HG02678 (cell line): ENCODE measurements around the gene NUDT22.

Experiments used
- ATAC-seq: cut with Tn5 transposase; IDR thresholded peaks from one replicate; pipeline ENCODE4 v1.9.1; 2021; ENCODE audit warnings: mild to moderate bottlenecking, moderate library complexity; ENCODE audit not compliant: unreplicated experiment

Gene NUDT22

DNA sequence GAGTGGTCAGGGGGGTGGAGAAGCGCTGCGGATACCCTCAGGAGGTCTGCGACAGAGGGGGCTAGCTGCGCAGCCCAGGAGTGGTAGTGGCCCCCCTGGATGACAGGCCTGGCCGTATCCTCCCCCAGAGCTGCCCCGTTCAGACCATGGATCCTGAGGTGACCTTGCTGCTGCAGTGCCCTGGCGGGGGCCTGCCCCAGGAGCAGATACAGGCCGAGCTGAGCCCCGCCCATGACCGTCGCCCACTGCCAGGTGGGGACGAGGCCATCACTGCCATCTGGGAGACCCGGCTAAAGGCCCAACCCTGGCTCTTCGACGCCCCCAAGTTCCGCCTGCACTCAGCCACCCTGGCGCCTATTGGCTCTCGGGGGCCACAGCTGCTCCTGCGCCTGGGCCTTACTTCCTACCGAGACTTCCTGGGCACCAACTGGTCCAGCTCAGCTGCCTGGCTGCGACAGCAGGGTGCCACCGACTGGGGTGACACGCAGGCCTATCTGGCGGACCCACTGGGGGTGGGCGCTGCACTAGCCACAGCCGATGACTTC lies 505 bp downstream of the NUDT22 start:
- peak; percentile 31 for ATAC-seq

GRCh38 chr11:64227405-64227956 lies 1.4 kb downstream of the NUDT22 start:
- no peak for ATAC-seq

DNA sequence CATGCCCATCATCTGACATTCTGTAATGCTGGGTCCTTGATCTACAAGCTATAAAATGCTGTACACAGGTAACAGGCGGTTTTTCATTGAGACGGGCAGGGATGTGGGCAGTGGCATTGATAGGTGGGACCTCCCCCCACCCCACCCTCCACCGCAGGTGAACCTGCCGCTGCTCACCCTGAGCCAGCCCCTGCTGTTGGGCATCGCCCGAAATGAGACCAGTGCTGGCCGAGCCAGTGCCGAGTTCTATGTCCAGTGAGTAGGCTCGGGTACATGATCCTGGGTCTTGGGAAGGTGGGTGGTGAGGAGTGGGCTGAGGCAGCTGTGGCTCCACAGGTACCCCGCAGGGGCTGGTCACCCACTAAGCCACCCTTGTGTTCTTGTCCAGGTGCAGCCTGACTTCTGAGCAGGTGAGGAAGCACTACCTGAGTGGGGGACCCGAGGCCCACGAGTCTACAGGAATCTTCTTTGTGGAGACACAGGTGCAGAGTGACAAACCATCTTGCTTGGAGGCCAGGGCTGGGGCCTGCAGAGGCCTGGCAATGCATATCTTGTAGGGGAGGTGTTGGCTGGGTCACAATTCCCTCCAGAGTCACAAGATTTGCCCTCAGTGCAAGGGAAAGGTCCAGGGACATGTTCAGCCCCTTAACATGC lies 3.1 kb downstream of the NUDT22 start:
- ATAC-seq, result no peak

DNA sequence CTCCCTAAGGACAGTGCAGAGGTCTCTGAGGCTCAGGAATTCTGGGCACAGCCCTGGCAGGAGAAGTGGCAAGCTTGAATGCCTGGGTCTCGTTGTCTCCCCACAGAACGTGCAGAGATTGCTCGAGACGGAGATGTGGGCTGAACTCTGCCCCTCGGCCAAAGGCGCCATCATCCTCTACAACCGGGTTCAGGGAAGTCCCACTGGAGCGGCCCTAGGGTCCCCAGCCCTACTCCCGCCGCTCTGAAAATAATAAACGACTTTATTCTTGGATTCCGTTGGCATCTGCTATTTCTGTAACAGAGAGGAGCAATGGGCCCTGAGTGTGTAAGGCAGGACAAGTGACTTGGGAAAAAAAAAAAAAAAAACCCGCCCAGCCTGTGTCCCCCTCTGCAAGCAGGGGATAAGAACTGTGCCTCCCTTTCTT lies 3.7 kb downstream of the NUDT22 start:
- ATAC-seq, result no peak

DNA sequence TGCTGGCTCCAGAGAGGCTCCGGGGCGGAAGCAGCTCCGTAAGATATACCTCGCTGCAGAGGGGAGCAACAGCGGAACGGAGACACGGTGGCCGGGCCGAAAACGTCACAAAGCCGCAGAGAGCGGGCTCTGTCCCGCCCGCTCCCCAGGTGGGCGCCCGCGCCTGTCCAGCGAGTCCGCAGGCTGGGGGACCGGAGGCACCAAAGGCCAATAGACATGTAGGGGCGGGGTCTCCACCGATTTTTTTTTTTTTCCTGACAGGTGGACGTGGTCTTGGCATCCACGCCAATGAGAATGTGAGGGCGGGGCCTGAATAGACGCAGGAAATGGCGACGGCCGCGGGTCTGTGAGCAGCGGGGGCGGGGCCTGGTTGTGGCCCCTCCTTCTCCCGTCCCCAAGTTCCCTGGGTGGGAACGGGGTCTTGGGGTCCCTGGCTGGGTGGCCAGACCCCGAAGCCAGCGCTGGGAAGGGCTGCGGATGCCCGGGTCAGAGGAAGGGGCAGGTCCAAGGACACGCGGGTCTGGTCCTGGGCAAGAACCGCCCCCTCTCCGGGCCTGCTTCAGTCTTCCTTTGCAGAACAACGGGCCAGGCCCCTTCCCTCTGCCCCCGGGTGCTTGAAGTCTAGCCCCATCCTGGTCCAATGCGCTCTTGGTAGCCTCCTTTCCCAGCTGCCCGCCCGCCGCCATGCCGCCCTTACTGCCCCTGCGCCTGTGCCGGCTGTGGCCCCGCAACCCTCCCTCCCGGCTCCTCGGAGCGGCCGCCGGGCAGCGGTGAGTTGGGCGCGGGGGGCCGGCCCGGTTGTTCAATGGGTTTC lies 4.3 kb downstream of the NUDT22 start, which contains the start of gene DNAJC4:
DNAJC4 (plus strand) TSS at position 378 of the 814 bp plus-strand sequence; CDS start at position 685, 307 bp downstream.
- ATAC-seq, result peak; percentile 49

- ATAC-seq, result no peak
These were observed 4.9 kb downstream of the NUDT22 start for GRCh38 chr11:64230985-64231365.

- no peak for ATAC-seq
These were observed 5.5 kb downstream of the NUDT22 start for GRCh38 chr11:64231546-64231945.

GRCh38 chr11:64232182-64232966 lies 6.3 kb downstream of the NUDT22 start:
- no peak for ATAC-seq

DNA sequence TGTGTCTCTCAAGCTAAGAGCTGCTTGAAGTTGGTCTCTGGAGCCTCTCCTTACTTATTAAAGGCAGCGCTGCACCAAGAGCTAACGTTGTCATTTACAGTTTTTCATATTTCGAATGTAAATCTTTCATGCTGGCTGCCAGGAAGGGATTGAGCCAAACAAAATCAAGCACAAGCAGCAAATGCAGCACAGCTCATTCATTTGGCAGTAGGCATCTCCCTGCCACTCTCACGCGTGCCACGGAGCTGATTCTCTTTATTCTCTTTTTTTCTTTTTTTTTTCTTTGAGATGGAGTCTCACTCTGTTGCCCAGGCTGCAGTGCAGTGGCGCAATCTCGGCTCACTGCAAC lies 6.9 kb downstream of the NUDT22 start:
- ATAC-seq, result no peak

- ATAC-seq, result peak; percentile 45
These were observed 8.0 kb downstream of the NUDT22 start, which contains the start of gene VEGFB for GRCh38 chr11:64233913-64234586. Gene VEGFB, plus strand, starts transcription at chr11:64234584. Its CDS starts 250 bp downstream, at chr11:64234834.

DNA sequence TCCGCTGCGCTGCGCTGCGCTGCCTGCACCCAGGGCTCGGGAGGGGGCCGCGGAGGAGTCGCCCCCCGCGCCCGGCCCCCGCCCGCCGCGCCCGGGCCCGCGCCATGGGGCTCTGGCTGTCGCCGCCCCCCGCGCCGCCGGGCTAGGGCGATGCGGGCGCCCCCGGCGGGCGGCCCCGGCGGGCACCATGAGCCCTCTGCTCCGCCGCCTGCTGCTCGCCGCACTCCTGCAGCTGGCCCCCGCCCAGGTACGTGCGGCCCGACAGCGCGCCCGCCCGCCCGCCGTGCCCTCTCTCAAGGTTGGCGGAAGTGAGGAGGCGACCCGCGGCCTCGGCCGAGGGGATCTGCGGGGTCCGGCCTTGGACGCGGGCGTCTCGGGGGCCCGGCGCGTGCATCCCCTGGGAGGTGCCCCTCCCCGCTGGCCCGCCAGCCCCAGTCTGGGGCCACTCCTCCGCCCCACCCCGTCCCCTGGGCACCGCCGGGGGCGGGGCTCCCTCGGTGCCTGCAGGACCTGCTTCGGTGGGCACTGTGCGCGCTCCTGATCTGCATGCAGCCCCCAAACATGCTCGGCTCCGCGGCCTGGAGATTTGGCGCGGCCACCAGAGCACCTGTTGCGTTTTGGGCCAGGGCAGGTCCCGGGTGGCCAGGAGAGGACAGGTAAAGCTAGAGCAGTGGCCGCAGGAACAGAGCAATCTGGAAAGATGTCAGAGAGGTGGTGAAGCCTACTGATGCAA lies 8.7 kb downstream of the NUDT22 start:
- ATAC-seq, result peak; percentile 29

- no peak for ATAC-seq
These were observed 9.5 kb downstream of the NUDT22 start for GRCh38 chr11:64235437-64236161.

DNA sequence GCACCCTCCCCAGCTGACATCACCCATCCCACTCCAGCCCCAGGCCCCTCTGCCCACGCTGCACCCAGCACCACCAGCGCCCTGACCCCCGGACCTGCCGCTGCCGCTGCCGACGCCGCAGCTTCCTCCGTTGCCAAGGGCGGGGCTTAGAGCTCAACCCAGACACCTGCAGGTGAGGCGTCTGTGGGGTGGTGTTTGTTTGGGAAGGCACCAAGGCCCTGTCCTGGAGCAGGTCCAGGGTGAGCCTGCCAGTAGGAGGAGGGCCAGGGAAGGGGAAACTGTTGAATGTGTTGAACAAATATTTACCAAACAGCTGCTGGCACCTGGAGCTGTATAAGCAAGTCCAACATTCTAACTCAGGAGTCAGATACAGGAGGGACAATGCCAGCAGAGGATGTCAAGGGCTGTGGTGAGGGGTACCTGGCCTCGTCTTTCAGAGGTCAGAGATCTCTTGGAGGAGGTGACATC lies 11.4 kb downstream of the NUDT22 start:
- ATAC-seq, result no peak

DNA sequence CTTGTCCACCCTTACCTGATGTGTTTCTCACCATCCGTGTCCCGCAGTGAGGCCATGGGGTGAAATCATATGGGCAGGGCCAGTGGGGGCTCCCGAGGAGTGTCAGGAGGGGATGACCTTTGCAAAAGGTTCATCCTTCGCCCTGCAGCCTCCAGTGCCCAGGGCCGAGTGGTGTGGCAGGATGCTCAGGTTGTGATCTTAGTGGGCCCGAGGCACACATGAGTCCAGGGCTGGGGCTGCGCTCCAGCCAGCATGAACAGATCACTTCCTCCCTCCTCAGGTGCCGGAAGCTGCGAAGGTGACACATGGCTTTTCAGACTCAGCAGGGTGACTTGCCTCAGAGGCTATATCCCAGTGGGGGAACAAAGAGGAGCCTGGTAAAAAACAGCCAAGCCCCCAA lies 12.0 kb downstream of the NUDT22 start:
- ATAC-seq, result no peak

DNA sequence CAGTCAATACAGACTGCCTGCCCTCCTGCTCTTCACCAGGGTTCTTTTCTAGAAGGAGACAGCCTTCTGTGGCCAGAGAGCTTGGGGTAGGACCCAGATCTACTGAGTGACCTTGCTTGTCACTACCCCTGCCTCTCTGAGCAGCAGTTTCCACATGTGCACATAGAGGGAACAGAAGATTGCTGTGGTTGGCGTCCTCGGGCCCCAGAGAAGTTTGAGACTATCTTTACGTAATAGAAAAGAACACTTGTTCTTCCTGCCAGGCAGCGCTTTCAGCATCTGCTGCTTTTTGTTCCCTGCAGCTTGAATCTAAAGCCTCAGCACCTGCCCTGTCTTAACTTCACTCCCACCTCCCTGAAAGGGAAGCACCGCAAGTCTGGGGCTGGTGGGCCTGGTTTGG lies 12.9 kb downstream of the NUDT22 start:
- ATAC-seq, result no peak

GRCh38 chr11:64239662-64240434 lies 13.8 kb downstream of the NUDT22 start:
- ATAC-seq, result no peak

DNA sequence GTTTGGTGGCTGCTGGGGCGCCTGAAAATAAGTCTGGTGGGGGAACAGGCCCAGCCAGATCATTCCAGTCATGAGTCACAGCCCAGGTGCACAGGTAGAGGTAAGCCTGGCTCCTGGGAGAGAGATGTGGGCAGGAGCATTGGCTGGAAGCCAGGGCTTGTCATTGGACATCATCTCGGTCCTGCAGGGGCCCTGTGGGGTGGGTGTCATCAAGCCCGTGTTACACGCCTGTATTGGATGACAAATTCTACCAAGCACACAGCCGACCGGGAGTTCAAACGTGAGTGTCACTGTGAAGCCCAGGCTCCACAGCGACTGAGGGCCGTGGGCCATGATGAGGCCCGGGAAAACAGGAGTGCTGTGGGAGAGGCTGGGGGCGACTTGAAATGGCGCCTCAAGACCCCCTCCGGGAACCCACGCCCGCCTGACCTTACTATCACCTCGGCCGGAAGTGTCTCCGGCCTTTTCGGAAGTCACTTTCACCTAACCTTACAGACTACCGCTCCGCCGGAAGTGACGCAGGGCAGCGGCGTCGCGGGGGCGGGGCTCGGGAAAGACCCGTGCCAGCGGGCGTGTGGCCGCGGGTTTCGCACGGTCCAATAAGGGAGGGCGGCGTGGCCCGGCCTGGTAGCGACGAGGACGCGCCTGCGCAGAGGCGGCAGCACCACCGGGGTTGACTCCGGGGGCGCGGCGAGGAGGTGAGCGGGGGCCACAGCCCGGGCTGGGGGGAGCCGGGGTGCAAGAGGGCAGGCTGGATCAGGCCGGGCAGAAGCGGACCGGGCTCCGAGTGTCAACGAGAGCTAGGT lies 14.6 kb downstream of the NUDT22 start, which contains the start of gene FKBP2:
FKBP2 (plus strand) TSS at position 661 of the 806 bp plus-strand sequence. CDS start 1,293 bp downstream, outside the sequence.
- peak; percentile 52 for ATAC-seq
